Mesendoderm (in vitro differentiated cells): ENCODE data around the gene HAUS8.

Experiments
- DNase-seq: peaks from one replicate; pipeline ENCODE4 v3.0.0; 2013
- H2AK5ac ChIP-seq: 2 replicates; pipeline ENCODE4 v1.6.1; 2013; ENCODE audit warnings: low read length, inconsistent platforms
- H2BK120ac ChIP-seq: 2 replicates; pipeline ENCODE4 v1.6.1; 2013; ENCODE audit warnings: low read depth, mild to moderate bottlenecking, low read length, moderate library complexity, mixed read lengths
- H2BK15ac ChIP-seq: replicated peaks from 2 replicates; pipeline ENCODE4 v1.6.1; 2013; ENCODE audit warnings: low read depth, mild to moderate bottlenecking, moderate library complexity
- H2BK5ac ChIP-seq: 2 replicates; pipeline ENCODE4 v1.6.1; 2013; ENCODE audit warnings: low read length, inconsistent platforms
- H3K18ac ChIP-seq: 2 replicates; pipeline ENCODE4 v1.6.1; 2013; ENCODE audit warnings: mild to moderate bottlenecking, low read length, mixed read lengths
- H3K23ac ChIP-seq: one replicate; pipeline ENCODE4 v1.6.1; 2013; ENCODE audit warnings: low read length
- H3K27ac ChIP-seq: 2 replicates; pipeline ENCODE4 v1.5.1; 2013; ENCODE audit warnings: low read depth, mild to moderate bottlenecking, inconsistent platforms, low read length, moderate library complexity
- H3K27me3 ChIP-seq: 2 replicates; pipeline ENCODE4 v1.6.1; 2013; ENCODE audit warnings: low read length, control low read depth, mild to moderate bottlenecking, inconsistent platforms; ENCODE audit not compliant: insufficient read depth, poor library complexity
- H3K36me3 ChIP-seq: 2 replicates; pipeline ENCODE4 v1.6.1; 2013; ENCODE audit warnings: low read length, inconsistent platforms; ENCODE audit not compliant: control insufficient read depth, insufficient read depth
- H3K4ac ChIP-seq: one replicate; pipeline ENCODE4 v1.6.1; 2013; ENCODE audit warnings: low read depth, mild to moderate bottlenecking, low read length, moderate library complexity
- H3K4me1 ChIP-seq: 2 replicates; pipeline ENCODE4 v1.6.1; 2013; ENCODE audit warnings: low read depth, low read length, inconsistent platforms; ENCODE audit not compliant: control insufficient read depth
- H3K4me2 ChIP-seq: 2 replicates; pipeline ENCODE4 v1.6.1; 2013; ENCODE audit warnings: low read length
- H3K4me3 ChIP-seq: 2 replicates; pipeline ENCODE4 v1.5.1; 2013; ENCODE audit warnings: mild to moderate bottlenecking, low read length
- H3K56ac ChIP-seq: one replicate; pipeline ENCODE4 v1.6.1; 2013; ENCODE audit warnings: low read length
- H3K79me1 ChIP-seq: 2 replicates; pipeline ENCODE4 v1.6.1; 2013; ENCODE audit warnings: low read length, inconsistent platforms
- H3K79me2 ChIP-seq: 2 replicates; pipeline ENCODE4 v1.6.1; 2013; ENCODE audit warnings: mild to moderate bottlenecking, low read length; ENCODE audit not compliant: control insufficient read depth, insufficient read depth
- H3K9ac ChIP-seq: 2 replicates; pipeline ENCODE4 v1.6.1; 2013; ENCODE audit warnings: low read length, inconsistent platforms
- H4K5ac ChIP-seq: one replicate; pipeline ENCODE4 v1.6.1; 2013; ENCODE audit warnings: low read length
- H4K8ac ChIP-seq: one replicate; pipeline ENCODE4 v1.6.1; 2013; ENCODE audit warnings: low read depth, mild to moderate bottlenecking, control low read depth, low read length, moderate library complexity
- WGBS: extraction: QIAGEN DNeasy Blood & Tissue Kit; methylation state at CpG from one replicate; pipeline ENCODE4 v1.1.7; 2013; ENCODE audit warnings: low lambda C conversion rate, missing lambda C conversion rate; ENCODE audit not compliant: insufficient coverage; ENCODE audit errors: extremely low coverage; 5-methylcytosine and 5-hydroxymethylcytosine counted together

HAUS8 gene

DNA sequence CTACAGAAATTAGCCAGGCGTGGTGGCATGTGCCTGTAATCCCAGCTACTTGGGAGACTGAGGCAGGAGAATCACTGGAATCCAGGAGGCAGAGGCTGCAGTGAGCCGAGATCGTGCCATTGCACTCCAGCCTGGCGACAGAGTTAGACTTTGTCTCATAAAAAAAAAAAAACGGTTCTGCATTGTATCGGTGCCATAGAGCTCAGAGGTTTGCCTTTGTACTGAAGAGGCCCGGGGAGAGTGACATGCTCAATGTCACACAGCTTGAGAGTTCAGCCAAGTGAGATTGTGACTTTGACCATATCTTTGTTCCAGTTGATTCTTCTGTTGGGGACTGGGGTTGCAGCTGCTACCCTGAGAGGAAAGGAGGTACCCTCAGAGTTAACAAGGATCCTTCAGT is 4.3 kb downstream of the HAUS8 start:
- DNase-seq: no peak
- no peak overlapping the region for H2BK5ac ChIP-seq
- H3K9ac ChIP-seq: no peak overlapping the region
- no peak overlapping the region for H4K8ac ChIP-seq
- no peaks in the 10 kb centered on the region for H3K27me3 ChIP-seq
- peaks cover 9% of the 10 kb centered on the region for H3K36me3 ChIP-seq
- H3K27ac ChIP-seq: no peak overlapping the region
- H3K4me3 ChIP-seq: no peak overlapping the region
- peaks cover 2% of the 10 kb centered on the region for H3K4me1 ChIP-seq
- no peak overlapping the region for H2BK120ac ChIP-seq
- no peak overlapping the region for H3K4me2 ChIP-seq
- no peak overlapping the region for H4K5ac ChIP-seq
- H3K4ac ChIP-seq: no peak overlapping the region
- H3K79me1 ChIP-seq: peaks cover 19% of the 10 kb centered on the region
- no peak overlapping the region for H2BK15ac ChIP-seq
- WGBS: no CpG with 5 or more reads among the region's 7 CpGs
- no peak overlapping the region for H3K18ac ChIP-seq
- no peak overlapping the region for H3K56ac ChIP-seq
- peaks cover 19% of the 10 kb centered on the region for H3K79me2 ChIP-seq
- no peak overlapping the region for H3K23ac ChIP-seq
- no peak overlapping the region for H2AK5ac ChIP-seq

DNA sequence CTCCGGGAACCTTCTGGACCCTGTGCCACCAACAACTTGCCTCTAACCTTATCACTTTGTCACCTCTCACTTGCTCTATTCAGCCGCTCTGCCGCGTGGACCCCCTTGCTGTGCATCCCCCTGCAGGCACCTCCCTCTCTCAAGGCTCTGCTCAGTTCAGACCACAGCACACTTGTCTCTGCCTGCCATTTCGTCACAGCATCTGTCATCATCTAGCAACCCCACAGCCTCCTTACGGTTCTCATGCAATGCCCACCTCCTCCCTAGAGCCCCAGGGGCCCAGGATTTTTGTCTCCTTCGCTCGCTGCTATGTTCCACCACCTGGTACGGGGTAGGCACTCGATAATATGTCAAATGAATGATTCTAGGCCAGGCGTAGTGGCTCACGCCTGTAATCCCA is 4.8 kb downstream of the HAUS8 start:
- Histone ChIP-seq H3K18ac (no peak overlapping the region), H2BK5ac (no peak overlapping the region), H3K23ac (no peak overlapping the region), H3K4me1 (peaks cover 2% of the 10 kb centered on the region), H4K5ac (no peak overlapping the region), H3K4me2 (no peak overlapping the region), H3K79me2 (peaks cover 19% of the 10 kb centered on the region), H3K56ac (peak overlapping the region; percentile 42), H2BK15ac (no peak overlapping the region), H3K9ac (no peak overlapping the region), H3K4ac (no peak overlapping the region), H3K27ac (no peak overlapping the region), H4K8ac (no peak overlapping the region), H3K79me1 (peaks cover 19% of the 10 kb centered on the region), H2BK120ac (no peak overlapping the region), H3K4me3 (no peak overlapping the region), H3K27me3 (no peaks in the 10 kb centered on the region), H3K36me3 (peaks cover 9% of the 10 kb centered on the region), H2AK5ac (no peak overlapping the region)
- no peak for DNase-seq
- no CpG with 5 or more reads among the region's 12 CpGs for WGBS

DNA sequence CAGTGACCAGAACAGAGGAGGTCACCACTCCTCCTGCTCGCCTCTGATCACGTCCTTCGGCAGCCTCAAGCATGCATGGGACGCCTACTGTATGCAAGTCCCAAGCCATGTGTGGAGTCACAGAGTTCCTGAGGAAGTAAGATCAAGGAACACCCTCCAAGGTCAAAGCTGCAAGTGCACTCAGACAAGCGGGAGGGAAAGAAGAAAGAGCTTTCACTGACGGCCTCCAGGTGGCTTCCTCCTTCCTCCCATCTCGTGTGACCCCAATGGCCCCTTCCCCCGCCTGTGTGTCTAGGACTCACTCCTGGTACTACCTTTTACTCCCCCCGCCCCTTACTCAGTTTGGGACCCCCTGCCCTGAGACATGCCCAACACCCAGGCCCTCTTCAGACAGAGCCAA is 6.1 kb downstream of the HAUS8 start:
- H3K27me3 ChIP-seq: no peaks in the 10 kb centered on the region
- H4K5ac ChIP-seq: no peak overlapping the region
- H3K79me1 ChIP-seq: peaks cover 17% of the 10 kb centered on the region
- no peak overlapping the region for H2BK15ac ChIP-seq
- WGBS: no CpG with 5 or more reads among the region's 9 CpGs
- H3K56ac ChIP-seq: no peak overlapping the region
- H2AK5ac ChIP-seq: no peak overlapping the region
- H3K23ac ChIP-seq: no peak overlapping the region
- no peak overlapping the region for H3K4me3 ChIP-seq
- no peak overlapping the region for H3K9ac ChIP-seq
- no peak overlapping the region for H4K8ac ChIP-seq
- H3K4me2 ChIP-seq: no peak overlapping the region
- H3K79me2 ChIP-seq: peaks cover 14% of the 10 kb centered on the region
- peaks cover 9% of the 10 kb centered on the region for H3K36me3 ChIP-seq
- no peak overlapping the region for H3K18ac ChIP-seq
- DNase-seq: peak; percentile 39
- H3K4me1 ChIP-seq: peaks cover 2% of the 10 kb centered on the region
- H2BK120ac ChIP-seq: no peak overlapping the region
- no peak overlapping the region for H3K4ac ChIP-seq
- no peak overlapping the region for H2BK5ac ChIP-seq
- H3K27ac ChIP-seq: no peak overlapping the region

DNA sequence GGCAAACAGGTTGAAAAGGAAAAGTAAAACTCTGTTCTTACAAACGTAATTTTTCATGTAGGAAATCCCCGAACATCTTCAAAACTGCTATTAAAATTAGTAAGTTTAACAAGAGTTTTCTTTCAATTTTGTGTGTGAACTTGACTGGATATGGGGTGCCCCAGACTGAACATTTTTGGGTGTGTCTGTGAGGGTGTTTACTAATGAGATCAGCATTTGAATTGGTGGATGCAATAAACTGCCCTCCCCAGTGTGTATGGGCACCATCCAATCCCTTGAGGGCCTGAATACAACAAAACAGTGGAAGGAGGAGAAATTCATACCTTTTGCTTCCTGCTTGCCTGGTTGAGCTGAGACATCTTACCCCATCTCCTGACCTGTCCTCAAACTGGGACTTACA is 11.8 kb downstream of the HAUS8 start:
- no peak overlapping the region for H2AK5ac ChIP-seq
- no CpG with 5 or more reads among the region's 2 CpGs for WGBS
- no peak overlapping the region for H3K4me2 ChIP-seq
- H3K56ac ChIP-seq: no peak overlapping the region
- H2BK5ac ChIP-seq: no peak overlapping the region
- H3K18ac ChIP-seq: no peak overlapping the region
- no peak overlapping the region for H4K5ac ChIP-seq
- no peak overlapping the region for H2BK15ac ChIP-seq
- peaks cover 7% of the 10 kb centered on the region for H3K79me2 ChIP-seq
- no peaks in the 10 kb centered on the region for H3K4me1 ChIP-seq
- H3K23ac ChIP-seq: no peak overlapping the region
- H3K4ac ChIP-seq: no peak overlapping the region
- no peak overlapping the region for H4K8ac ChIP-seq
- no peak overlapping the region for H3K4me3 ChIP-seq
- H3K9ac ChIP-seq: no peak overlapping the region
- DNase-seq: no peak
- no peak overlapping the region for H3K27ac ChIP-seq
- no peak overlapping the region for H2BK120ac ChIP-seq
- peaks cover 17% of the 10 kb centered on the region for H3K79me1 ChIP-seq
- H3K27me3 ChIP-seq: no peaks in the 10 kb centered on the region
- H3K36me3 ChIP-seq: peaks cover 16% of the 10 kb centered on the region

DNA sequence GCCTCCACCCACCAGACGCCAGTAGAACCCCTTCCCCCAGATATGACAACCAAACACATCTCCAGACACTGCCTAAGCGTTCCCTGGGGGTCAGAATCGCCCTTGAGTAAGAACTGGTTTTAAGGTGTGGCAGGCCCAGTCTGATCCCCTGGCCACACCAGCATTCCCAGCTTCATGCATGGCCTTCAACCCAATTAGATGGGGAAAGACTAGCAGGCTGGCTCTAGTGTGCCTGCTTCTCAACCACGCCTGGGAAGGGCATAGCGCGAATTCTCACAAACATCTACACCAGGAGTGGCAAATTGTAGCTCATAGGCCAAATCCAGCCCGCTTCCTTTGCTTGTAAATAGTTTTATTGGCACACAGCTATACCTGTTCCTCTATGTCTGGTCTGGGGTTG is 13.6 kb downstream of the HAUS8 start:
- peaks cover 21% of the 10 kb centered on the region for H3K36me3 ChIP-seq
- H3K27me3 ChIP-seq: no peaks in the 10 kb centered on the region
- no peak overlapping the region for H3K23ac ChIP-seq
- H2BK5ac ChIP-seq: no peak overlapping the region
- no peak overlapping the region for H3K27ac ChIP-seq
- no peak overlapping the region for H4K5ac ChIP-seq
- DNase-seq: no peak
- H3K18ac ChIP-seq: no peak overlapping the region
- WGBS: no CpG with 5 or more reads among the region's 7 CpGs
- H3K4me2 ChIP-seq: no peak overlapping the region
- H3K9ac ChIP-seq: no peak overlapping the region
- H3K79me1 ChIP-seq: peaks cover 17% of the 10 kb centered on the region
- H2BK15ac ChIP-seq: no peak overlapping the region
- H3K4me3 ChIP-seq: no peak overlapping the region
- H2AK5ac ChIP-seq: no peak overlapping the region
- H3K79me2 ChIP-seq: peaks cover 7% of the 10 kb centered on the region
- no peak overlapping the region for H2BK120ac ChIP-seq
- no peak overlapping the region for H3K56ac ChIP-seq
- H3K4ac ChIP-seq: no peak overlapping the region
- H4K8ac ChIP-seq: no peak overlapping the region
- no peaks in the 10 kb centered on the region for H3K4me1 ChIP-seq

DNA sequence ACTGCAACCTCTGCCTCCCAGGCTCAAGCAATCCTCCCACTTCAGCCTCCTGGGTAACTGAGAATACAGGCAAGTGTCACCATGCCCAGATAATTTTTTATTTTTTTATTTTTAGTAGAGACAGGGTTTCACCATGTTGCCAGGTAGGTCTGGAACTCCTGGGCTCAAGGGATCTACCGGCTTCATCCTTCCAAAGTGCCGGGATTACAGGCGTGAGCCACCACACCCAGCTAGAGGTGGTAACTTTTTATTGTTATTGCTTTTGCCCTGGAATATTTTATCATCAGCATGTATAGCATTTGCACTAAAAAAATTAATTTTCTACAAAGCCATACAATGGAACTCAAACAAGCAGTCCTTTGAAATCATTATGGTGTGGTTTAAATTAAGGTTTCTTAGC is 14.0 kb downstream of the HAUS8 start:
- no peak overlapping the region for H3K4me2 ChIP-seq
- no peak overlapping the region for H2AK5ac ChIP-seq
- no peak overlapping the region for H3K56ac ChIP-seq
- H3K23ac ChIP-seq: no peak overlapping the region
- H3K27ac ChIP-seq: no peak overlapping the region
- H2BK5ac ChIP-seq: no peak overlapping the region
- no peak overlapping the region for H2BK120ac ChIP-seq
- no peak overlapping the region for H4K5ac ChIP-seq
- H3K4ac ChIP-seq: no peak overlapping the region
- no peak overlapping the region for H4K8ac ChIP-seq
- no peaks in the 10 kb centered on the region for H3K4me1 ChIP-seq
- no peak for DNase-seq
- no peak overlapping the region for H3K18ac ChIP-seq
- no CpG with 5 or more reads among the region's 3 CpGs for WGBS
- no peak overlapping the region for H3K4me3 ChIP-seq
- peaks cover 17% of the 10 kb centered on the region for H3K79me1 ChIP-seq
- H3K36me3 ChIP-seq: peaks cover 19% of the 10 kb centered on the region
- H2BK15ac ChIP-seq: no peak overlapping the region
- H3K9ac ChIP-seq: no peak overlapping the region
- no peaks in the 10 kb centered on the region for H3K27me3 ChIP-seq
- H3K79me2 ChIP-seq: peaks cover 7% of the 10 kb centered on the region
